NCI-H2196 treated with DMSO at 0.1 percent for 48 hours (cell line): ENCODE data around the gene EYS.

Experiments
- DNase-seq: peaks from one replicate; lab custom pipeline; 2025; ENCODE audit not compliant: unreplicated experiment; lab: John Stamatoyannopoulos, UW

EYS gene

GRCh38 chr6:65707126-65707826 is at the start of gene EYS:
TSS of gene EYS (minus strand) at chr6:65707226. CDS start at chr6:65495410, 211,816 bp downstream.
- no peak for DNase-seq

- DNase-seq: no peak
These were observed 39.3 kb upstream of the EYS start for GRCh38 chr6:65746302-65746701.

- DNase-seq: no peak
These were observed 38.6 kb upstream of the EYS start for GRCh38 chr6:65745614-65746013.

- DNase-seq: no peak
These were observed 22.0 kb upstream of the EYS start for GRCh38 chr6:65728879-65729479.

GRCh38 chr6:65719101-65719500 is 12.1 kb upstream of the EYS start:
- DNase-seq: no peak

GRCh38 chr6:65711531-65711930 is 4.5 kb upstream of the EYS start:
- DNase-seq: no peak

- no peak for DNase-seq
These were observed 2.2 kb upstream of the EYS start for GRCh38 chr6:65709099-65709830.

GRCh38 chr6:65708162-65708561 is 1.1 kb upstream of the EYS start:
- DNase-seq: no peak

GRCh38 chr6:65706436-65706835 is 590 bp downstream of the EYS start:
- no peak for DNase-seq

- DNase-seq: no peak
These were observed 5.7 kb downstream of the EYS start for GRCh38 chr6:65701325-65701724.

- DNase-seq: no peak
These were observed 6.5 kb downstream of the EYS start for GRCh38 chr6:65700561-65700960.

- DNase-seq: no peak
These were observed 14.9 kb downstream of the EYS start for GRCh38 chr6:65692109-65692508.

- no peak for DNase-seq
These were observed 26.8 kb downstream of the EYS start for GRCh38 chr6:65680232-65680631.

GRCh38 chr6:65671922-65672321 is 35.1 kb downstream of the EYS start:
- DNase-seq: no peak

- no peak for DNase-seq
These were observed 38.9 kb downstream of the EYS start for GRCh38 chr6:65667916-65668656.

- DNase-seq: no peak
These were observed 56.9 kb downstream of the EYS start for GRCh38 chr6:65650086-65650485.

GRCh38 chr6:65649392-65649791 is 57.6 kb downstream of the EYS start:
- no peak for DNase-seq

GRCh38 chr6:65646544-65646943 is 60.5 kb downstream of the EYS start:
- DNase-seq: no peak

GRCh38 chr6:65642776-65643175 is 64.2 kb downstream of the EYS start:
- no peak for DNase-seq

GRCh38 chr6:65638047-65638831 is 68.8 kb downstream of the EYS start:
- DNase-seq: no peak
